HepG2 (cell line): ENCODE measurements around the gene ACSS3. TPM values are rescaled to one million over a fixed set of nuclear protein-coding genes. Genes with fewer than 3 reads are reported as not detected.

Source experiments
- ATAC-seq: fragments of 200-7000 bp; cut with Tn5 transposase; 3 replicates; pipeline ENCODE4 v1.9.1; 2020; ENCODE audit warnings: mild to moderate bottlenecking, moderate library complexity
- BruUV-seq: library from RNA; stranded (reverse); fragments of 400-500 nt; replicated peaks from 2 replicates; lab custom pipeline; 2021; lab: Mats Ljungman, UMichigan
- CTCF ChIA-PET: fragments of 300-600 bp; formaldehyde crosslinking; extraction: SDS; loops from one replicate; lab custom pipeline; 2021; ENCODE audit warnings: low total read pairs, inconsistent platforms, low intra/inter-chr PET ratio; lab: Yijun Ruan, JAX
- POLR2A ChIA-PET: fragments of 350-600 bp; sonication (Branson Sonifier 250); formaldehyde crosslinking; loops from one replicate; lab custom pipeline; 2020; ENCODE audit warnings: antibody characterized with exemption, inconsistent platforms; lab: Yijun Ruan, JAX
- DNase-seq: peaks from one replicate; pipeline ENCODE4 v3.0.0-alpha.2; 2015; ENCODE audit warnings: low spot score
- FAIRE-seq: peaks from 3 replicates; lab custom pipeline; 2011; peaks lifted over from hg19 to GRCh38; lab: Jason Lieb, UNC
- H2AFZ ChIP-seq: one replicate; pipeline ENCODE4 v1.6.1; 2011; ENCODE audit warnings: low read length, inconsistent platforms
- H3K27ac ChIP-seq: fragments of 300-600 bp; 3 replicates; pipeline ENCODE4 v1.8.0; 2011; ENCODE audit warnings: mixed run types, mild to moderate bottlenecking, mixed read lengths, low read length, inconsistent platforms; ENCODE audit not compliant: insufficient read depth; ENCODE audit errors: extremely low read length
- H3K27me3 ChIP-seq, 2 experiments: fragments of 200-600 bp in 1 of 2; 2 replicates in 1 of 2; 3 replicates in 1 of 2; pipeline versions ENCODE4 v1.6.0 to v1.8.0; 2011; ENCODE audit warnings: low read length in 2 of 2, mild to moderate bottlenecking in 2 of 2, moderate library complexity in 2 of 2, inconsistent platforms in 1 of 2; ENCODE audit not compliant: insufficient read depth in 2 of 2, control insufficient read depth in 1 of 2
- H3K36me3 ChIP-seq, 2 experiments: fragments of 200-600 bp in 1 of 2; replicated peaks in 1 of 2; 2 replicates in 1 of 2; 3 replicates in 1 of 2; pipeline versions ENCODE4 v1.5.1 to v1.8.0; 2011; ENCODE audit warnings: low read length in 2 of 2, inconsistent platforms in 1 of 2; ENCODE audit not compliant: insufficient read depth in 2 of 2, control insufficient read depth in 1 of 2
- H3K4me1 ChIP-seq: 2 replicates; pipeline ENCODE4 v1.5.1; 2012; ENCODE audit warnings: low read length, inconsistent platforms; ENCODE audit not compliant: insufficient read depth
- H3K4me2 ChIP-seq: 2 replicates; pipeline ENCODE4 v1.6.0; 2011; ENCODE audit warnings: low read depth, low read length, inconsistent platforms
- H3K4me3 ChIP-seq, 3 experiments: fragments of 200-600 bp in 1 of 3; sonication (generic), shearing (Covaris generic) in 1 of 3; replicated peaks in 1 of 3; 2 replicates each; pipeline ENCODE4 v1.5.1; 2011 to 2016; ENCODE audit warnings: low read length in 3 of 3, inconsistent platforms in 2 of 3, low read depth in 2 of 3, mild to moderate bottlenecking in 2 of 3, control low read depth in 1 of 3, mixed read lengths in 1 of 3; ENCODE audit not compliant: insufficient read depth in 1 of 3
- H3K79me2 ChIP-seq: one replicate; pipeline ENCODE4 v1.6.1; 2011; ENCODE audit warnings: low read length, inconsistent platforms; ENCODE audit not compliant: insufficient read depth
- H3K9ac ChIP-seq: 2 replicates; pipeline ENCODE4 v1.6.0; 2011; ENCODE audit warnings: mild to moderate bottlenecking, low read depth, low read length, inconsistent platforms; ENCODE audit not compliant: insufficient read depth
- H3K9me3 ChIP-seq: 2 replicates; pipeline ENCODE4 v1.5.1; 2012; ENCODE audit warnings: mild to moderate bottlenecking, low read length
- H4K20me1 ChIP-seq: 2 replicates; pipeline ENCODE4 v1.6.0; 2011; ENCODE audit warnings: inconsistent platforms, mild to moderate bottlenecking, low read length, moderate library complexity; ENCODE audit not compliant: insufficient read depth
- CAMTA2 ChIP-seq: sonication (generic); formaldehyde crosslinking; IDR thresholded peaks from 2 replicates; pipeline ENCODE4 v1.4.0; 2020; ENCODE audit warnings: mild to moderate bottlenecking, missing genetic modification reagents, borderline replicate concordance
- MYC ChIP-seq: sonication (generic); formaldehyde crosslinking; IDR thresholded peaks from 2 replicates; pipeline ENCODE4 v1.9.0; 2021; ENCODE audit warnings: missing genetic modification reagents, borderline replicate concordance
- RBM22 ChIP-seq: fragments of 200-400 bp; formaldehyde crosslinking; optimal IDR thresholded peaks from 2 replicates; pipeline ENCODE3; 2017; ENCODE audit warnings: mild to moderate bottlenecking, low read length, moderate library complexity
- THYN1 ChIP-seq: sonication (generic); formaldehyde crosslinking; IDR thresholded peaks from 2 replicates; pipeline ENCODE4 v1.8.1; 2023; ENCODE audit warnings: low read depth, mild to moderate bottlenecking, moderate library complexity, missing genetic modification reagents, borderline replicate concordance
- ZNF296 ChIP-seq: sonication (generic); formaldehyde crosslinking; conservative IDR thresholded peaks from 2 replicates; pipeline ENCODE4 v1.5.0; 2020; ENCODE audit warnings: mild to moderate bottlenecking, missing genetic modification reagents
- WGBS: methylation state at CpG from one replicate; pipeline ENCODE4 v1.1.6; 2017; ENCODE audit warnings: low lambda C conversion rate; 5-methylcytosine and 5-hydroxymethylcytosine counted together
- in situ Hi-C: cut with HindIII; loops from 2 replicates; pipeline ENCODE4 v1.10.0; 2017; ENCODE audit warnings: low pct_unique_long_range_greater_than_20kb; ENCODE audit not compliant: extremely low pct_ligation_motif_present
- intact Hi-C: fragments of 100-400 bp; cut with micrococcal nuclease; formaldehyde crosslinking; loops from one replicate; pipeline ENCODE4 v1.10.0; 2022; ENCODE audit not compliant: unreplicated experiment
- polyA plus RNA-seq, 8 experiments: library from polyadenylated mRNA; depleted of rRNA in 3 of 8; stranded (reverse) in 7 of 8; unstranded in 1 of 8; fragments of >200 nt; fragmentation: Illumina TruSeq in 4 of 8; extraction: Trizol in 4 of 8; gene quantifications; 2 replicates each; pipeline versions ENCODE4 v1.2.1 to v1.2.3, GENCODE V29; 2011 to 2016; ENCODE audit warnings: low read depth in 4 of 8, missing spikeins in 1 of 8, mixed read lengths in 1 of 8; ENCODE audit not compliant: insufficient read depth in 1 of 8
- total RNA-seq, 5 experiments: library from RNA; depleted of rRNA; stranded (reverse); fragments of >200 nt; fragmentation: Illumina TruSeq; extraction: Trizol; gene quantifications; 2 replicates each; pipeline ENCODE4 v1.2.3, GENCODE V29; 2016; ENCODE audit warnings: low read depth in 1 of 5

The ACSS3 gene
- total and polyA plus RNA-seq, 2 of the 13 experiments (the other 11 are each of a cell fraction or from before 2014, with no cell fraction given), result 79.5 to 86.3 TPM

GRCh38 chr12:81231574-81232368 is 153.9 kb downstream of the ACSS3 start:
- no peaks in the 10 kb centered on the region for H3K79me2 ChIP-seq
- ChIA-PET POLR2A (no interaction called here), CTCF (no interaction called here)
- TF ChIP-seq THYN1 (CRISPR knock-in tag), result no peak
- no peak for TF ChIP-seq CAMTA2 (CRISPR knock-in tag)
- TF ChIP-seq RBM22, result peak; percentile 55
- H3K9ac ChIP-seq, result no peak overlapping the region
- H3K4me3 ChIP-seq, result no peak overlapping the region
- no peak overlapping the region for H2AFZ ChIP-seq
- in situ Hi-C loops, result no loop called here
- DNase-seq (no peak), ATAC-seq (no peak), FAIRE-seq (no peak)
- no TSS peak for BruUV-seq
- intact Hi-C loops, result no loop called here
- H3K4me1 ChIP-seq, result no peaks in the 10 kb centered on the region
- no peaks in the 10 kb centered on the region for H3K9me3 ChIP-seq
- H3K27me3 ChIP-seq, result no peaks in the 10 kb centered on the region
- H3K4me2 ChIP-seq, result no peak overlapping the region
- H4K20me1 ChIP-seq, result no peaks in the 10 kb centered on the region
- H3K27ac ChIP-seq, result no peak overlapping the region
- WGBS, result 93% methylated on average over 3 of the region's 3 CpGs
- H3K36me3 ChIP-seq, result peaks cover 7 to 53% of the 10 kb centered on the region in 2 experiments; a peak in 3 of 5 replicates

GRCh38 chr12:81245458-81245857 is 167.6 kb downstream of the ACSS3 start:
- intact Hi-C loops, result no loop called here
- CTCF ChIA-PET, result no interaction called here
- Histone ChIP-seq H3K27ac (no peak overlapping the region), H3K27me3 (no peaks in the 10 kb centered on the region), H3K9me3 (no peaks in the 10 kb centered on the region), H4K20me1 (no peaks in the 10 kb centered on the region), H2AFZ (no peak overlapping the region), H3K4me1 (no peaks in the 10 kb centered on the region), H3K4me3 (no peak overlapping the region), H3K36me3 (peaks cover 1 to 13% of the 10 kb centered on the region in 2 experiments; a peak in 1 of 5 replicates), H3K79me2 (no peaks in the 10 kb centered on the region), H3K4me2 (no peak overlapping the region), H3K9ac (no peak overlapping the region)
- POLR2A ChIA-PET, result no interaction called here
- in situ Hi-C loops, result no loop called here
- DNase-seq, result no peak
- BruUV-seq, result no TSS peak
- TF ChIP-seq ZNF296 (CRISPR knock-in tag) (no peak), MYC (CRISPR knock-in tag) (no peak)
- ATAC-seq, result no peak
- FAIRE-seq, result no peak
- WGBS, result 88% methylated on average over 2 of the region's 2 CpGs
